Measurements from ENCODE around the gene NRCAM.
A peak's percentile ranks its signal among the peaks of the same experiment; 100 is the strongest.

NRCAM gene

DNA sequence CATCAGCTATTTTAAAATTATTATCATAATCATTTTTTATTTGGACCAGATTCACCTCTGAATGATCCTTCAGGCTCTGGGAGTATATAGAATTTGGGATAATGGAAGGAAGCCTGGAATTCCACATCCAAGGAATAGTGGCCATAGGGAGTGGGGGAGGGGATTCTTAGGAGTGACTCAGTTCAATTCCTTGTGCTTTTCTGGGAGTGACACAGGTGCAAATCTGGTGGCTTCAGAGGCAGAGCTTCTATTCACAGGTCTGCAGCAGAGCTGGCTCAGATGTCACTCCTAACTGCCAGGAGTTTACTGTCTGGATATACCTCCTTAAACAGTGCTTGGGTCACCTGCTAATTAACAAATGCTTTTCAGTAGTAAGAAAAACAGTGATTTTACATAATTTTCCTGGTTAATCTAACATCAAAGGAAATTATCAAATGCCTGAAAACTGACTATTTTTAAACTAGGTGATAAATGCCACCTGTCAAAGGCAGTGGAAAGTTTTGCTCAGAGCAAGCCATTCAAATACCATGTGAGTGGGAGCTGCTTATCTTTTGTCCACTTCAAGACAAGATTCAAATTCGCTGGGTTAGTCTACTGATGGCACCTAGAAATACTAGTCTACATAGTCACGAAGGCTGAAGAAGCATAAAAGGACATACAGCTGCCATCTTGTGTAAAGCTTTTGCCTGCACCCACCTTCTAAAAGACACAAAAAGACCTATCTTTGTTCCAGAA is 219.4 kb downstream of the NRCAM start:
- DNase-seq = no peak

GRCh38 chr7:108235451-108236061 is 220.7 kb downstream of the NRCAM start:
- no peak for DNase-seq

GRCh38 chr7:108234971-108235450 is 221.2 kb downstream of the NRCAM start:
- no peak for DNase-seq

- no peak for DNase-seq
Measured at GRCh38 chr7:108234281-108234680, 222.0 kb downstream of the NRCAM start.

- DNase-seq = no peak
Measured at GRCh38 chr7:108232076-108232475, 224.2 kb downstream of the NRCAM start.

GRCh38 chr7:108231221-108231620 is 225.0 kb downstream of the NRCAM start:
- no peak for DNase-seq

- DNase-seq = no peak
Measured at GRCh38 chr7:108227366-108227765, 228.9 kb downstream of the NRCAM start.

GRCh38 chr7:108226816-108227299 is 229.4 kb downstream of the NRCAM start:
- no peak for DNase-seq

DNA sequence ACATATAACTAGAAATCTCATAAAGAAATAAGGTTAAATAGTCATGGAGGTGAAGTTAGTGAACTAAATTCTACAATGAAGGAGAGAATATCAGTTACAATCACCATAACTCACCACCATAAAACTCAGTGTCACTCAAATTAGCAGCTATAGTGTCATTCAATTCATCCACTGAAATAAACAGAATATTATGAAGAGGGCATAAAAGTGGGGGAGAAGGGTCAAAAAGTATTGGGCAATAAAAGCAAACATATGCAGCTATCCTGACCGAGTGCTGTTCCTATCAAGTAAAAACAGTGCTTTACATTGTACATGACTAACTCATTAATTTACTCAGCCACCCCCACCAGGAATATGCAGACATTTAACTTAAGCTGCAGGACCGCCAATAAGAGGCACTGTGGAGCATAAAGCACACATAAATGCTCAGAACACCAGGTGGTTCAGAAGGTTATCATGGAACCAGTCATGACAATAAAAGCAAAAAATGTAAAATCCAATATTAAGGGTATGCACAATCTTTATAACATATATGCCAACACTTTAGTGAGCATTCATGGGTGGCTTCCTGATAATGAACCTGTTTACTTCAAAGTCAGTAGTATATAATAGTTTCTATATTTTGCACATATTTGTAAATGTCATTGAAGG is 230.6 kb downstream of the NRCAM start:
- DNase-seq = no peak

- DNase-seq = no peak
Measured at GRCh38 chr7:108224387-108224786, 231.8 kb downstream of the NRCAM start.

DNA sequence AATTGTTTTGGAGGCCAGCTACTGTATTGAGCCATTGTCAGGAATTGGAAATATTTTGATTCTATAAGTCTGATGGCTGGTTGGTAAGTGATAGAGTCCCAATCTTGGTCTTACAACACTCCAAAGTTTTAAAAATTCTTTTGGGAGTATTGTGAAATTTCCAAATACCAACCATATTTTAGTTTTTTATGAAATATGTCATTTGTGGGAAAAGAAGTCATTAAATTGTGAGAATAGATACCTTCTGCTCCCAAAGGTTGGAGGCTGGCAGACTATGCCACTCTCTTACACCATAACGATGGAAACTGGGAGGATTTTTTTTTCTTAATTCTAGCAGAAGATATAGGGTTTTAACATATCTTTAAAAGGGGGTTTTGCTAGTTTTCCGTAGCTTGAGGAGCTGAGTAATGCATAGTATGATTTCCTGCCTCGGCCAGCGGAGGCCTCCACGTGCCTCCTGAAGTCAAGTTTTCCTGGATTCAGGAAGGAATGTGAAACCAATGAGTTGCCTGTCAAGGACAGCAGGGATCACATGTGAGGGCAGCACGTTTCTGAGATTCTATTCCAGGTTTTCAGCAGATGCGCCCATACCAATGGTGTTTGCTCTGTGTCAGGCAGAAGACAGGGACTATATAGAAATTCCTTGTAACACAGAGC is 233.9 kb downstream of the NRCAM start:
- no peak for DNase-seq

GRCh38 chr7:108211382-108212201 is 244.6 kb downstream of the NRCAM start:
- no peak for DNase-seq

- DNase-seq = no peak
Measured at GRCh38 chr7:108210796-108211195, 245.4 kb downstream of the NRCAM start.

DNA sequence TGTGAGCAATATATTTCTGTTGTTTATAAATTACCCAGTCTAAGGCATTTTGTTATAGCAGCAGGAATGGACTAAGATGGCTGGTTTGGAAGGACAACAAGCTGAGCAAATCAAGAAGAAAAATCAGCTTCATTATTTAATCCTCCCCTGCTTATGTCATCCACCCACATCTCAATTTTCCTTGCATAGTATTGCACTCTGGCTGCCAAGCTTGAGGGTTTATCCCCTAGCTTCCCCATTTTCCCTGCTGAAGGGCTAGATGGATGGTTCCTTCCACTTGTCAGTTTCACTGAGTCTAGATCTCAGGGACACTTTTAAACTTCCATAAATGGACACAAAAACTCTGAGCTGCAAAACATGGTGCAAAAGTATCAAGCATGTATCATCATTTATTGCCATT is 250.9 kb downstream of the NRCAM start:
- no peak for DNase-seq

DNA sequence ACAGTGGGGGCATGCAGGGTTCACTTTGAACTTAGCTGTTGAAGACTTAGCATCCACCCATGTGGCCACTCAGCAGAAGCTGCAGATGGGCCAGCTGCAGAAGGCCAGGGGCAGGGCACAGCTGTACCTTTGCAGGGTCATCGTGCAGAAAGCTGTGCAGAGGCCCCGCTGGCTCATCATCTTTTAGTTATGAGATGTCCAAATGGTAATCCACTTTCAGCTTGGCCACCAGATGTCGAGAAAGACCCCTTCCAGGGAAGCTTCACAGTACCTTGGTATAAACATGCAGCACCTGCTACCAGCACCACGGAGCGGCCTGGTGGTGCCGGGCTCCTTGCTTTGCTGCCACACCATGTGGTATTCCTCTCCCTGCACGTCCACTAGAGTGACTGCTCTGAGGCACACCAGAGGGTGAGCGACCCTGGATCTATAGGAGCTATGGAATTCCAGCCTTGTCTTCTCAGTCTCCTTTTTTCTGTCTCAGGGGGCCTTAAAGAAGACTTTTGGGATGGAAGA is 251.9 kb downstream of the NRCAM start:
- peak; percentile 25 for DNase-seq

- DNase-seq = no peak
Measured at GRCh38 chr7:108203537-108203936, 252.7 kb downstream of the NRCAM start.

- DNase-seq = no peak
Measured at GRCh38 chr7:108202743-108203142, 253.5 kb downstream of the NRCAM start.

- DNase-seq = no peak
Measured at GRCh38 chr7:108201766-108202165, 254.5 kb downstream of the NRCAM start.

DNA sequence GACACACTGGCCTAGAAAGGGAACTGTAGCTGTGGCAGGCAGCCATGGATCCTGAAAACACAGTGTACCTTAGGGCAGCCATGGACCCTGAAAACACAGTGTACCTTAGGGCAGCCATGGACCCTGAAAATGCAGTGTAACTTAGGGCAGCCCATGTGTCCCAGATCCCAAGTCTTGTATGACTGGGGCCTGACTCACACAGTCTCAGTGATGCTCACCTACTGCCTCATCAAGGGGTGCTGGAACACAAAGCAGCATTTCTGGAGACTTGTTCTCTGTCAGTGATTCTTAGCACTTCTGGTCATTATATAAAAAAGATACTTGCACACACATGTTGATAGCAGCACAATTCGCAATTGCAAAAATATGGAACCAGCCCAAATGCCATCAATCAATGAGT is 255.9 kb downstream of the NRCAM start:
- no peak for DNase-seq

GRCh38 chr7:108197371-108198091 is 258.7 kb downstream of the NRCAM start:
- no peak for DNase-seq

DNA sequence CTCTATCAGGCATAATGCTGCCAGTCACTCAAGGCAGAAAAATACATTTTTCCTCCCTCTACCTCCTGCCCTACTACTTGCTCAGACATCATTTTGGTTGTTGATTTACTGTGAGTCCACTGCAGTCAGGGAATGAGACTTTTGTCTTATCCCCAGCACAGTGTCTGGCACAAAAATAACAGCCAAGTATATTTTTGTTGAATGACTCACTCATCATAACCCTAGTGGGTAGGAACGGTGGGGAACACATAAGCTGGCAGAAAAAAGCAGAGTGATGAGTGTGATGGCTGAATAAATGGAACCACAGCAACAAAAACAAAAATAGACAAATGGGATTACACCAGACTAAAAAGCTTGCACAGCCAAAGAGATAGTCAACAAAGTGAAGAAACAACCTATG is 260.2 kb downstream of the NRCAM start:
- DNase-seq = no peak

Data from NCI-H524 treated with DMSO at 0.1 percent for 48 hours (cell line).